ENCODE results near the gene KPNB1. TPM values are rescaled to one million over a fixed set of nuclear protein-coding genes. Genes with fewer than 3 reads are reported as not detected.
A peak's percentile ranks its signal among the peaks of the same experiment; 100 is the strongest.

KPNB1 gene
- total RNA-seq, 2 donors from 2014 or later, result 73.4 to 137 TPM

- peak; percentile 52 to 59 (median 56) for DNase-seq
- ATAC-seq, result peak; percentile 31
- intact Hi-C loops (cut with DNase I), result loop anchor here (10.0 kb wide), 1 partner anchor 110 kb away; no protein-coding TSS in a partner anchor
- Histone ChIP-seq H3K9me3 (no peaks in the 10 kb centered on the region), H3K27me3 (no peaks in the 10 kb centered on the region), H3K4me3 (peak overlapping the region; percentile 93 to 99), H3K36me3 (replicated peaks in 1 of 2; ENCODE audit: insufficient read depth in 1 of 2, low read depth in 2 of 2) (no peaks in the 10 kb centered on the region), H3K27ac (peak overlapping the region; percentile 75 to 89 (median 83)), H3K4me1 (peaks cover 29% of the 10 kb centered on the region)
- peak in 1 of 3 donors; percentile 7 for TF ChIP-seq POLR2A (IDR thresholded peaks at IDR 0.05)
- TF ChIP-seq CTCF (IDR thresholded peaks at IDR 0.05), result no peak
- 9 to 24% methylated on average over 16 to 59 of the region's 65 CpGs for WGBS, 2 donors
Observed at GRCh38 chr17:47694581-47695428, 45.1 kb downstream of the KPNB1 start.

- intact Hi-C loops (cut with DNase I), result loop anchor here (10.0 kb wide), 1 partner anchor 109 kb away; no protein-coding TSS in a partner anchor
- DNase-seq (peak in 3 of 4 donors; percentile 13 to 30 (median 21)), ATAC-seq (no peak)
- Histone ChIP-seq H3K4me3 (no peak overlapping the region), H3K4me1 (peaks cover 29% of the 10 kb centered on the region), H3K27me3 (no peaks in the 10 kb centered on the region), H3K9me3 (no peaks in the 10 kb centered on the region), H3K36me3 (replicated peaks in 1 of 2; ENCODE audit: insufficient read depth in 1 of 2, low read depth in 2 of 2) (no peaks in the 10 kb centered on the region), H3K27ac (peak overlapping the region in 3 of 4 donors; percentile 64 to 86 (median 75))
- no peak for TF ChIP-seq CTCF (IDR thresholded peaks at IDR 0.05)
- TF ChIP-seq POLR2A (IDR thresholded peaks at IDR 0.05), result no peak
- 66 to 69% methylated on average over 33 to 42 of the region's 47 CpGs for WGBS, 2 donors
Observed at GRCh38 chr17:47695429-47696376, 46.0 kb downstream of the KPNB1 start.

- Histone ChIP-seq H3K4me3 (no peak overlapping the region), H3K36me3 (replicated peaks in 1 of 2; ENCODE audit: insufficient read depth in 1 of 2, low read depth in 2 of 2) (no peaks in the 10 kb centered on the region), H3K9me3 (no peaks in the 10 kb centered on the region), H3K4me1 (peaks cover 29% of the 10 kb centered on the region), H3K27ac (no peak overlapping the region), H3K27me3 (no peaks in the 10 kb centered on the region)
- DNase-seq, result peak in 1 of 4 donors; percentile 11
- TF ChIP-seq CTCF (IDR thresholded peaks at IDR 0.05), result no peak
- TF ChIP-seq POLR2A (IDR thresholded peaks at IDR 0.05), result no peak
- intact Hi-C loops (cut with DNase I), result loop anchor here (10.0 kb wide), 1 partner anchor 108 kb away; no protein-coding TSS in a partner anchor
- WGBS, 2 donors, result 76 to 87% methylated on average over 9 to 10 of the region's 11 CpGs
- ATAC-seq, result no peak
Observed at GRCh38 chr17:47696717-47697642, 47.3 kb downstream of the KPNB1 start.
